ENCODE results near the gene MAP3K20. TPM values are rescaled to one million over a fixed set of nuclear protein-coding genes. Genes with fewer than 3 reads are reported as not detected.

MAP3K20 gene
- total RNA-seq, 3 donors from 2014 or later = 8.8 to 238 (median 30.5) TPM

DNA sequence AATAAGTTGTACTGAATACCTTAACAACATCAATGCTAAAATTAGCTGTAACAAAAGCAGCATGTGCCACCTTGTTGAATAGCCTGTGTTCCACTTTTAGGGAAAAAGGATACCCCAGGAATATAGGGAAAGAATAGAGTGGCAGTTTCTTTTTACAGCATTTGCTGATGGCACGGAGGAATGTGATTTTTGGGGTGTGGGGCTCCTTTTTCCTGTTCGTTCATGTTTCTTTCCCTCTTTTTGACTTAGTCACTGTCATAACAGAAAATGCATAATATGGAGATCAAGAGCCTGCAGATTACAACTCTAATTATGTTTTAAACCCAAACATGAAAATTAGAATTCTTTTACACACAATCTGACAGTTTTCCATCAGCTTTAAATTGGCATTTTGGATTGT is 60.4 kb downstream of the MAP3K20 start:
- intact Hi-C loops (cut with DNase I, micrococcal nuclease) = no loop called here
- H3K4me3 ChIP-seq = no peak overlapping the region
- DNase-seq = no peak
- H3K4me1 ChIP-seq (ENCODE audit: low read depth) = no peaks in the 10 kb centered on the region
- H3K9me3 ChIP-seq = no peaks in the 10 kb centered on the region
- H3K36me3 ChIP-seq (ENCODE audit: low read depth) = no peaks in the 10 kb centered on the region
- TF ChIP-seq, protein P1, sequence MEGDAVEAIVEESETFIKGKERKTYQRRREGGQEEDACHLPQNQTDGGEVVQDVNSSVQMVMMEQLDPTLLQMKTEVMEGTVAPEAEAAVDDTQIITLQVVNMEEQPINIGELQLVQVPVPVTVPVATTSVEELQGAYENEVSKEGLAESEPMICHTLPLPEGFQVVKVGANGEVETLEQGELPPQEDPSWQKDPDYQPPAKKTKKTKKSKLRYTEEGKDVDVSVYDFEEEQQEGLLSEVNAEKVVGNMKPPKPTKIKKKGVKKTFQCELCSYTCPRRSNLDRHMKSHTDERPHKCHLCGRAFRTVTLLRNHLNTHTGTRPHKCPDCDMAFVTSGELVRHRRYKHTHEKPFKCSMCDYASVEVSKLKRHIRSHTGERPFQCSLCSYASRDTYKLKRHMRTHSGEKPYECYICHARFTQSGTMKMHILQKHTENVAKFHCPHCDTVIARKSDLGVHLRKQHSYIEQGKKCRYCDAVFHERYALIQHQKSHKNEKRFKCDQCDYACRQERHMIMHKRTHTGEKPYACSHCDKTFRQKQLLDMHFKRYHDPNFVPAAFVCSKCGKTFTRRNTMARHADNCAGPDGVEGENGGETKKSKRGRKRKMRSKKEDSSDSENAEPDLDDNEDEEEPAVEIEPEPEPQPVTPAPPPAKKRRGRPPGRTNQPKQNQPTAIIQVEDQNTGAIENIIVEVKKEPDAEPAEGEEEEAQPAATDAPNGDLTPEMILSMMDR (IDR thresholded peaks at IDR 0.05) = no peak
- ATAC-seq = no peak

GRCh38 chr2:173136599-173136998 is 61.0 kb downstream of the MAP3K20 start:
- Histone ChIP-seq H3K9me3 (peaks cover 2% of the 10 kb centered on the region), H3K36me3 (ENCODE audit: low read depth) (no peaks in the 10 kb centered on the region), H3K4me1 (ENCODE audit: low read depth) (no peaks in the 10 kb centered on the region), H3K4me3 (no peak overlapping the region)
- no peak for DNase-seq
- TF ChIP-seq, protein P1 (IDR thresholded peaks at IDR 0.05) = no peak
- intact Hi-C loops (cut with DNase I, micrococcal nuclease) = no loop called here
- no peak for ATAC-seq

- Histone ChIP-seq H3K9me3 (peaks cover 4% of the 10 kb centered on the region), H3K4me1 (ENCODE audit: low read depth) (no peaks in the 10 kb centered on the region), H3K36me3 (ENCODE audit: low read depth) (no peaks in the 10 kb centered on the region), H3K4me3 (no peak overlapping the region)
- intact Hi-C loops (cut with DNase I, micrococcal nuclease) = no loop called here
- TF ChIP-seq, protein P1 (IDR thresholded peaks at IDR 0.05) = no peak
- DNase-seq (no peak), ATAC-seq (no peak)
Observed at GRCh38 chr2:173137610-173138009, 62.0 kb downstream of the MAP3K20 start.

GRCh38 chr2:173138962-173139361 is 63.3 kb downstream of the MAP3K20 start:
- intact Hi-C loops (cut with DNase I, micrococcal nuclease) = no loop called here

DNA sequence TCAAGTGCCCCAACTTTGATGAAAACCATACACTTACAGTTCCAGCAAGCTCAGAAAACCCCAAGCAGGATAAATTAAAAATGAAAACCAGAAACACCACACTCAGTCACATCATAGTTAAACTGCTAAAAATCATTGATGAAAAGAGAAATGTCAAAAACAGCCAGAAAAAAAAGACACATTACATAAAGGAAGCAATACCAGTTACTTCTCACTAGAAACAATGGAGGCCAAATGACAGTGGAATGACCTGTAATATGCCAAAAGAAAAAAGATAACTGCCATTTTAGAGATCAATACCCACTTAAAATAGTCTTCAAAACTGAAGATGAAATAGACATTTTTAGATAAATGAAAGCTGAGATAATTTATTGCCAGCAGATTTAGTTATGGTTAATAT is 66.0 kb downstream of the MAP3K20 start:
- DNase-seq (no peak), ATAC-seq (no peak)
- Histone ChIP-seq H3K4me1 (ENCODE audit: low read depth) (no peaks in the 10 kb centered on the region), H3K36me3 (ENCODE audit: low read depth) (no peaks in the 10 kb centered on the region), H3K9me3 (peaks cover 4% of the 10 kb centered on the region), H3K4me3 (no peak overlapping the region)
- TF ChIP-seq, protein P1 (IDR thresholded peaks at IDR 0.05) = no peak
- intact Hi-C loops (cut with DNase I, micrococcal nuclease) = no loop called here

More at GRCh38 chr2:173138962-173139361, 63.3 kb downstream of the MAP3K20 start:
- Histone ChIP-seq H3K4me1 (ENCODE audit: low read depth) (no peaks in the 10 kb centered on the region), H3K4me3 (no peak overlapping the region), H3K36me3 (ENCODE audit: low read depth) (no peaks in the 10 kb centered on the region), H3K9me3 (peaks cover 4% of the 10 kb centered on the region)
- DNase-seq (no peak), ATAC-seq (no peak)
- TF ChIP-seq, protein P1 (IDR thresholded peaks at IDR 0.05) = no peak

GRCh38 chr2:173145454-173145853 is 69.8 kb downstream of the MAP3K20 start:
- TF ChIP-seq, protein P1 (IDR thresholded peaks at IDR 0.05) = no peak
- H3K4me3 ChIP-seq = no peak overlapping the region
- no peak for DNase-seq
- H3K4me1 ChIP-seq (ENCODE audit: low read depth) = no peaks in the 10 kb centered on the region
- ATAC-seq = no peak
- intact Hi-C loops (cut with DNase I, micrococcal nuclease) = no loop called here
- H3K9me3 ChIP-seq = peaks cover 4% of the 10 kb centered on the region
- no peaks in the 10 kb centered on the region for H3K36me3 ChIP-seq (ENCODE audit: low read depth)
